Stimulated activated naive B cell treated with anti-CD40 and anti-IgM and Interleukin-4, amounts not matched to agents 10 μg/mL and 1 μg/mL and 100 μg/mL, for 72 hours (primary cell): ENCODE measurements around the gene ZPBP2.

Source experiments
- ATAC-seq, 2 donors: fragments of 150-1000 bp; cut with Tn5 transposase; replicated peaks; 2 replicates each; pipeline ENCODE4 v1.10.0; 2021; ENCODE audit warnings: moderate library complexity in 1 of 2
- DNase-seq: peaks from one replicate; pipeline ENCODE4 v3.0.0; 2021
- H3K27ac Mint-ChIP-seq: one replicate; pipeline ENCODE4 v1.8.0; 2022; ENCODE audit warnings: mild to moderate bottlenecking, mixed read lengths
- H3K27me3 Mint-ChIP-seq, 2 donors: one replicate each; pipeline ENCODE4 v1.8.0; 2022; ENCODE audit warnings: mixed read lengths in 2 of 2
- H3K36me3 Mint-ChIP-seq, 2 donors: one replicate each; pipeline ENCODE4 v1.8.0; 2022; ENCODE audit warnings: mixed read lengths in 2 of 2, mild to moderate bottlenecking in 1 of 2
- H3K4me1 Mint-ChIP-seq, 2 donors: one replicate each; pipeline ENCODE4 v1.8.0; 2022; ENCODE audit warnings: mixed read lengths in 2 of 2, mild to moderate bottlenecking in 1 of 2
- H3K4me3 Mint-ChIP-seq, 2 donors: one replicate each; pipeline ENCODE4 v1.8.0; 2022; ENCODE audit warnings: mild to moderate bottlenecking in 2 of 2, mixed read lengths in 2 of 2, moderate library complexity in 1 of 2
- H3K9me3 Mint-ChIP-seq, 2 donors: one replicate each; pipeline ENCODE4 v1.8.0; 2022; ENCODE audit warnings: mixed read lengths in 2 of 2, mild to moderate bottlenecking in 1 of 2

ZPBP2 gene

GRCh38 chr17:39925282-39926134, 57.5 kb downstream of the ZPBP2 start:
- Mint-ChIP-seq H3K4me1 (peaks cover 60 to 80% of the 10 kb centered on the region in 2 donors), H3K27ac (peak overlapping the region; percentile 97), H3K4me3 (peak overlapping the region; percentile 88 to 97), H3K36me3 (peaks cover 20 to 39% of the 10 kb centered on the region in 2 donors), H3K9me3 (no peaks in the 10 kb centered on the region), H3K27me3 (no peaks in the 10 kb centered on the region)
- no peak for DNase-seq
- no peak for ATAC-seq

GRCh38 chr17:39926135-39926587, 58.2 kb downstream of the ZPBP2 start:
- Mint-ChIP-seq H3K27ac (peak overlapping the region; percentile 97), H3K4me1 (peaks cover 55 to 74% of the 10 kb centered on the region in 2 donors), H3K9me3 (no peaks in the 10 kb centered on the region), H3K27me3 (no peaks in the 10 kb centered on the region), H3K36me3 (peaks cover 20 to 32% of the 10 kb centered on the region in 2 donors), H3K4me3 (peak overlapping the region; percentile 88 to 97)
- no peak for DNase-seq
- ATAC-seq = no peak

GRCh38 chr17:39926588-39927100, 58.6 kb downstream of the ZPBP2 start:
- ATAC-seq = peak; percentile 60
- Mint-ChIP-seq H3K4me1 (peaks cover 51 to 69% of the 10 kb centered on the region in 2 donors), H3K27ac (peak overlapping the region; percentile 97), H3K27me3 (no peaks in the 10 kb centered on the region), H3K4me3 (peak overlapping the region; percentile 88 to 97), H3K36me3 (peaks cover 20 to 27% of the 10 kb centered on the region in 2 donors), H3K9me3 (no peaks in the 10 kb centered on the region)
- no peak for DNase-seq
